NB4 (cell line): ENCODE data around the gene ERN2.
"Not testable (repeated sequence)": the region's sequence is repeated elsewhere in the genome, so short reads cannot be mapped to it uniquely, and the experiment has no call there.

Experiments used
- DNase-seq: peaks from one replicate; pipeline ENCODE4 v3.0.0; 2010; ENCODE audit warnings: low read depth
- H3K4me3 ChIP-seq: one replicate; pipeline ENCODE4 v1.5.1; 2011; ENCODE audit warnings: mild to moderate bottlenecking, low read depth, low read length, moderate library complexity
- CTCF ChIP-seq: IDR thresholded peaks from one replicate; pipeline ENCODE4 v1.5.1; 2012; ENCODE audit warnings: low read depth, low read length
- MAX ChIP-seq: IDR thresholded peaks from 2 replicates; pipeline ENCODE4 v1.6.1; 2011; ENCODE audit warnings: low read depth, low read length
- MYC ChIP-seq: IDR thresholded peaks from 2 replicates; pipeline ENCODE4 v1.6.1; 2011; ENCODE audit warnings: low read depth, low read length
- POLR2A ChIP-seq: IDR thresholded peaks from 2 replicates; pipeline ENCODE4 v1.6.1; 2011; ENCODE audit warnings: mild to moderate bottlenecking; ENCODE audit not compliant: insufficient read length; ENCODE audit errors: extremely low read depth

ERN2 gene

GRCh38 chr16:23753908-23754593, 41.0 kb upstream of the ERN2 start:
- TF ChIP-seq CTCF: no peak
- TF ChIP-seq MYC: no peak
- no peak for TF ChIP-seq MAX
- no peak for TF ChIP-seq POLR2A
- H3K4me3 ChIP-seq: no peak overlapping the region

GRCh38 chr16:23751053-23751452, 38.0 kb upstream of the ERN2 start:
- DNase-seq, H3K4me3 ChIP-seq: not testable (repeated sequence)

More at GRCh38 chr16:23753908-23754593, 41.0 kb upstream of the ERN2 start:
- DNase-seq: no peak

- DNase-seq: no peak
- TF ChIP-seq POLR2A (no peak), MAX (no peak), CTCF (no peak), MYC (no peak)
- H3K4me3 ChIP-seq: no peak overlapping the region
Measured at GRCh38 chr16:23748630-23749029, 35.6 kb upstream of the ERN2 start.

- TF ChIP-seq MYC (no peak), POLR2A (no peak), CTCF (no peak), MAX (no peak)
- no peak overlapping the region for H3K4me3 ChIP-seq
- DNase-seq: no peak
Measured at GRCh38 chr16:23745263-23745662, 32.2 kb upstream of the ERN2 start.

- no peak overlapping the region for H3K4me3 ChIP-seq
- TF ChIP-seq MAX (no peak), CTCF (no peak), MYC (no peak), POLR2A (no peak)
- DNase-seq: no peak
Measured at GRCh38 chr16:23742766-23743165, 29.7 kb upstream of the ERN2 start.

- H3K4me3 ChIP-seq: no peak overlapping the region
- no peak for DNase-seq
- no peak for TF ChIP-seq CTCF
- no peak for TF ChIP-seq POLR2A
- TF ChIP-seq MAX: no peak
- no peak for TF ChIP-seq MYC
Measured at GRCh38 chr16:23741675-23742303, 28.8 kb upstream of the ERN2 start.
